ENCODE data around the gene USO1.
"Not testable (repeated sequence)": the region's sequence is repeated elsewhere in the genome, so short reads cannot be mapped to it uniquely, and the experiment has no call there.

Gene USO1

GRCh38 chr4:75708218-75708691, 16.1 kb upstream of the USO1 start:
- in situ Hi-C loops (cut with HindIII; ENCODE audit: low pct_ligation_motif_present, low pct_unique_long_range_greater_than_20kb, low sequenced_read_pairs), result no loop called here
- DNase-seq, result peak; percentile 63

GRCh38 chr4:75710246-75710645, 14.1 kb upstream of the USO1 start:
- no peak for DNase-seq
- in situ Hi-C loops (cut with HindIII; ENCODE audit: low pct_ligation_motif_present, low pct_unique_long_range_greater_than_20kb, low sequenced_read_pairs), result no loop called here

- no peak for DNase-seq
- in situ Hi-C loops (cut with HindIII; ENCODE audit: low pct_ligation_motif_present, low pct_unique_long_range_greater_than_20kb, low sequenced_read_pairs), result no loop called here
Measured at GRCh38 chr4:75714011-75714410, 10.4 kb upstream of the USO1 start.

GRCh38 chr4:75714704-75715103, 9.7 kb upstream of the USO1 start:
- no peak for DNase-seq
- in situ Hi-C loops (cut with HindIII; ENCODE audit: low pct_ligation_motif_present, low pct_unique_long_range_greater_than_20kb, low sequenced_read_pairs), result no loop called here

- in situ Hi-C loops (cut with HindIII; ENCODE audit: low pct_ligation_motif_present, low pct_unique_long_range_greater_than_20kb, low sequenced_read_pairs), result no loop called here
- no peak for DNase-seq
Measured at GRCh38 chr4:75715105-75715799, 9.1 kb upstream of the USO1 start.

- in situ Hi-C loops (cut with HindIII; ENCODE audit: low pct_ligation_motif_present, low pct_unique_long_range_greater_than_20kb, low sequenced_read_pairs); DNase-seq: not testable (repeated sequence)
Measured at GRCh38 chr4:75716054-75716453, 8.3 kb upstream of the USO1 start.

- in situ Hi-C loops (cut with HindIII; ENCODE audit: low pct_ligation_motif_present, low pct_unique_long_range_greater_than_20kb, low sequenced_read_pairs), result no loop called here
- DNase-seq, result no peak
Measured at GRCh38 chr4:75717408-75717807, 7.0 kb upstream of the USO1 start.

- DNase-seq, result no peak
- in situ Hi-C loops (cut with HindIII; ENCODE audit: low pct_ligation_motif_present, low pct_unique_long_range_greater_than_20kb, low sequenced_read_pairs), result no loop called here
Measured at GRCh38 chr4:75718529-75718928, 5.8 kb upstream of the USO1 start.

GRCh38 chr4:75722417-75722816, 2.0 kb upstream of the USO1 start:
- in situ Hi-C loops (cut with HindIII; ENCODE audit: low pct_ligation_motif_present, low pct_unique_long_range_greater_than_20kb, low sequenced_read_pairs), result no loop called here
- no peak for DNase-seq

GRCh38 chr4:75723163-75724065, 963 bp upstream of the USO1 start:
- peak; percentile 28 for DNase-seq
- in situ Hi-C loops (cut with HindIII; ENCODE audit: low pct_ligation_motif_present, low pct_unique_long_range_greater_than_20kb, low sequenced_read_pairs), result no loop called here

GRCh38 chr4:75724867-75725724, 719 bp downstream of the USO1 start:
- DNase-seq, result peak; percentile 77
- in situ Hi-C loops (cut with HindIII; ENCODE audit: low pct_ligation_motif_present, low pct_unique_long_range_greater_than_20kb, low sequenced_read_pairs), result no loop called here

- DNase-seq; in situ Hi-C loops (cut with HindIII; ENCODE audit: low pct_ligation_motif_present, low pct_unique_long_range_greater_than_20kb, low sequenced_read_pairs): not testable (repeated sequence)
Measured at GRCh38 chr4:75725942-75726538, 1.7 kb downstream of the USO1 start.

- in situ Hi-C loops (cut with HindIII; ENCODE audit: low pct_ligation_motif_present, low pct_unique_long_range_greater_than_20kb, low sequenced_read_pairs), result no loop called here
- DNase-seq, result no peak
Measured at GRCh38 chr4:75726577-75726976, 2.2 kb downstream of the USO1 start.

- no peak for DNase-seq
- in situ Hi-C loops (cut with HindIII; ENCODE audit: low pct_ligation_motif_present, low pct_unique_long_range_greater_than_20kb, low sequenced_read_pairs), result no loop called here
Measured at GRCh38 chr4:75727073-75727472, 2.7 kb downstream of the USO1 start.

- in situ Hi-C loops (cut with HindIII; ENCODE audit: low pct_ligation_motif_present, low pct_unique_long_range_greater_than_20kb, low sequenced_read_pairs), result no loop called here
- DNase-seq, result no peak
Measured at GRCh38 chr4:75729836-75730235, 5.5 kb downstream of the USO1 start.

GRCh38 chr4:75733369-75733768, 9.0 kb downstream of the USO1 start:
- in situ Hi-C loops (cut with HindIII; ENCODE audit: low pct_ligation_motif_present, low pct_unique_long_range_greater_than_20kb, low sequenced_read_pairs), result no loop called here
- no peak for DNase-seq

- in situ Hi-C loops (cut with HindIII; ENCODE audit: low pct_ligation_motif_present, low pct_unique_long_range_greater_than_20kb, low sequenced_read_pairs), result no loop called here
Measured at GRCh38 chr4:75735525-75735924, 11.1 kb downstream of the USO1 start.

GRCh38 chr4:75736862-75737261, 12.5 kb downstream of the USO1 start:
- in situ Hi-C loops (cut with HindIII; ENCODE audit: low pct_ligation_motif_present, low pct_unique_long_range_greater_than_20kb, low sequenced_read_pairs), result no loop called here
- DNase-seq, result no peak

More at GRCh38 chr4:75735525-75735924, 11.1 kb downstream of the USO1 start:
- no peak for DNase-seq

Measured in ACHN (cell line).